Smooth muscle cell (in vitro differentiated cells): ENCODE results near the gene MYO1C. TPM values are rescaled to one million over a fixed set of nuclear protein-coding genes. Genes with fewer than 3 reads are reported as not detected.

Experiments
- DNase-seq: peaks from one replicate; lab custom pipeline; 2025; ENCODE audit not compliant: unreplicated experiment; lab: John Stamatoyannopoulos, UW
- H2AFZ ChIP-seq: fragments of 200-600 bp; sonication (generic); 2 replicates; pipeline ENCODE4 v1.6.0; 2016; ENCODE audit warnings: antibody characterized with exemption, low read depth, mild to moderate bottlenecking
- H3F3A ChIP-seq: fragments of 200-600 bp; sonication (generic); 2 replicates; pipeline ENCODE4 v1.6.0; 2017; ENCODE audit warnings: antibody characterized with exemption, low read depth
- H3K27ac ChIP-seq: fragments of 200-600 bp; sonication (generic); 2 replicates; pipeline ENCODE4 v1.5.1; 2016; ENCODE audit warnings: low read depth, mild to moderate bottlenecking
- H3K27me3 ChIP-seq: fragments of 200-600 bp; sonication (generic); 2 replicates; pipeline ENCODE4 v1.6.1; 2016; ENCODE audit warnings: low read depth, mild to moderate bottlenecking
- H3K36me3 ChIP-seq: fragments of 200-600 bp; sonication (generic); 2 replicates; pipeline ENCODE4 v1.5.1; 2016; ENCODE audit warnings: low read depth
- H3K4me1 ChIP-seq: fragments of 200-600 bp; sonication (generic); 2 replicates; pipeline ENCODE4 v1.5.1; 2016; ENCODE audit warnings: low read depth
- H3K4me2 ChIP-seq: fragments of 200-600 bp; sonication (generic); 2 replicates; pipeline ENCODE4 v1.6.0; 2016; ENCODE audit warnings: mild to moderate bottlenecking
- H3K4me3 ChIP-seq: fragments of 200-600 bp; sonication (generic); 2 replicates; pipeline ENCODE4 v1.5.1; 2016; ENCODE audit warnings: mild to moderate bottlenecking
- H3K79me2 ChIP-seq: fragments of 200-600 bp; sonication (generic); 2 replicates; pipeline ENCODE4 v1.6.0; 2016; ENCODE audit warnings: low read depth, mild to moderate bottlenecking
- H3K9ac ChIP-seq: fragments of 200-600 bp; sonication (generic); 2 replicates; pipeline ENCODE4 v1.6.0; 2016; ENCODE audit warnings: low read depth
- H3K9me3 ChIP-seq: fragments of 200-600 bp; sonication (generic); replicated peaks from 2 replicates; pipeline ENCODE4 v1.5.1; 2016; ENCODE audit warnings: low read depth
- H4K20me1 ChIP-seq: fragments of 200-600 bp; sonication (generic); 2 replicates; pipeline ENCODE4 v1.6.0; 2016; ENCODE audit warnings: low read depth
- CTCF ChIP-seq: fragments of 200-600 bp; sonication (generic); IDR thresholded peaks from 2 replicates; pipeline ENCODE4 v1.5.1; 2017; ENCODE audit warnings: borderline replicate concordance, mild to moderate bottlenecking, antibody characterized with exemption; ENCODE audit not compliant: insufficient read depth, poor library complexity, severe bottlenecking
- WGBS: methylation state at CpG from one replicate; pipeline ENCODE4 v1.1.7; 2016; ENCODE audit warnings: low lambda C conversion rate; 5-methylcytosine and 5-hydroxymethylcytosine counted together
- polyA plus RNA-seq: library from polyadenylated mRNA; unstranded; fragments of >200 nt; fragmentation: Nextera tagmentation; extraction: Ambion mirVana; gene quantifications from 2 replicates; pipeline ENCODE4 v1.2.1, GENCODE V29; 2016
- total RNA-seq: library from RNA; depleted of rRNA; stranded (reverse); fragments of >200 nt; gene quantifications from 2 replicates; pipeline ENCODE4 v1.2.3, GENCODE V29; 2014

MYO1C gene
- total and polyA plus RNA-seq, 2 experiments from 2014 or later, result 80.4 to 81.5 TPM

DNA sequence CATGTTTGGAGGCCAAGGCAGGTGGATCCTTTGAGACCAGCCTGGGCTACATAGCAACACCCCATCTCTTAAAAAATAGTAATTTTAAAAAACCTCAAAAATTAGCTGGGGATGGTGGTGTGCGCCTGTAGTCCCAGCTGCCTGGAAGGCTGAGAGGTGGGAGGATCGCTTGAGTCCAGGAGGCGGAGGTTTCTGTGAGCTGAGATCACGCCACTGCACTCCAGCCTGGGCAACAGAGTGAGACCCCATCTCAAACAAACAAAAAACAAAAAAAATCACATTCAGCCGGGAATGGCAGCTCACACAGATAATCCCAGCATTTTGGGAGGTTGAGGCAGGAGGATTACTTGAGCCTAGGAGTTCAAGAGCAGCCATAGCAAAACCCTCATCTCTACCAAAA is 76.1 kb downstream of the MYO1C start:
- no peak overlapping the region for H2AFZ ChIP-seq
- DNase-seq, result no peak
- no peak for TF ChIP-seq CTCF
- peaks cover 8% of the 10 kb centered on the region for H3K36me3 ChIP-seq
- H3K9ac ChIP-seq, result no peak overlapping the region
- H3K4me1 ChIP-seq, result no peaks in the 10 kb centered on the region
- no peaks in the 10 kb centered on the region for H3K9me3 ChIP-seq
- H4K20me1 ChIP-seq, result peaks cover 17% of the 10 kb centered on the region
- 98% methylated on average over 5 of the region's 5 CpGs for WGBS
- H3K4me3 ChIP-seq, result no peak overlapping the region
- H3K4me2 ChIP-seq, result no peak overlapping the region
- H3K79me2 ChIP-seq, result peaks cover 8% of the 10 kb centered on the region
- no peak overlapping the region for H3K27ac ChIP-seq
- peaks cover 8% of the 10 kb centered on the region for H3F3A ChIP-seq
- H3K27me3 ChIP-seq, result no peaks in the 10 kb centered on the region

- H3K36me3 ChIP-seq, result no peaks in the 10 kb centered on the region
- no peaks in the 10 kb centered on the region for H3K79me2 ChIP-seq
- H3K4me3 ChIP-seq, result no peak overlapping the region
- DNase-seq, result no peak
- TF ChIP-seq CTCF, result no peak
- WGBS, result 91% methylated on average over 10 of the region's 10 CpGs
- H3K9ac ChIP-seq, result no peak overlapping the region
- H3K4me2 ChIP-seq, result no peak overlapping the region
- peaks cover under 1% of the 10 kb centered on the region for H4K20me1 ChIP-seq
- peaks cover 8% of the 10 kb centered on the region for H3F3A ChIP-seq
- no peaks in the 10 kb centered on the region for H3K4me1 ChIP-seq
- H2AFZ ChIP-seq, result no peak overlapping the region
- H3K27ac ChIP-seq, result no peak overlapping the region
- no peaks in the 10 kb centered on the region for H3K27me3 ChIP-seq
- no peaks in the 10 kb centered on the region for H3K9me3 ChIP-seq
These were observed 77.9 kb downstream of the MYO1C start for GRCh38 chr17:1414634-1415033.

Other genes starting within 250 kb of the MYO1C start
- not detected in 2 replicates for gene BHLHA9, start 222.2 kb downstream of the MYO1C start, total RNA-seq
- gene BHLHA9, start 222.2 kb downstream of the MYO1C start, polyA plus RNA-seq, result not detected in 2 replicates
- gene TRARG1, start 213.0 kb downstream of the MYO1C start, total RNA-seq, result not detected in 2 replicates
- 0.09 TPM in 1 of 2 replicates, not detected in the other for gene TRARG1, start 213.0 kb downstream of the MYO1C start, polyA plus RNA-seq
- 586 and 662 TPM in 2 replicates for gene YWHAE, start 92.5 kb downstream of the MYO1C start, total RNA-seq
- gene YWHAE, start 92.5 kb downstream of the MYO1C start, polyA plus RNA-seq, result 383 and 429 TPM in 2 replicates
- 49.7 and 64.5 TPM in 2 replicates for gene CRK, start 36.5 kb downstream of the MYO1C start, total RNA-seq
- gene CRK, start 36.5 kb downstream of the MYO1C start, polyA plus RNA-seq, result 56.8 and 69.4 TPM in 2 replicates
- 12.6 and 32.3 TPM in 2 replicates for gene INPP5K, start 23.9 kb upstream of the MYO1C start, total RNA-seq
- 9.6 and 19.7 TPM in 2 replicates for gene INPP5K, start 23.9 kb upstream of the MYO1C start, polyA plus RNA-seq
- 14.4 and 26.9 TPM in 2 replicates for gene PITPNA, start 70.1 kb upstream of the MYO1C start, total RNA-seq
- 42.7 and 47.2 TPM in 2 replicates for gene PITPNA, start 70.1 kb upstream of the MYO1C start, polyA plus RNA-seq
- 3.8 and 4.4 TPM in 2 replicates for gene SLC43A2, start 136.1 kb upstream of the MYO1C start, total RNA-seq
- gene SLC43A2, start 136.1 kb upstream of the MYO1C start, polyA plus RNA-seq, result 5.3 and 7.1 TPM in 2 replicates
- 0.45 and 0.63 TPM in 2 replicates for gene SCARF1, start 153.0 kb upstream of the MYO1C start, total RNA-seq
- gene SCARF1, start 153.0 kb upstream of the MYO1C start, polyA plus RNA-seq, result 0.11 and 0.65 TPM in 2 replicates
- 5.1 and 8.4 TPM in 2 replicates for gene RILP, start 157.2 kb upstream of the MYO1C start, total RNA-seq
- gene RILP, start 157.2 kb upstream of the MYO1C start, polyA plus RNA-seq, result 7.4 and 7.7 TPM in 2 replicates
- 99.7 and 111 TPM in 2 replicates for gene PRPF8, start 192.2 kb upstream of the MYO1C start, total RNA-seq
- gene PRPF8, start 192.2 kb upstream of the MYO1C start, polyA plus RNA-seq, result 129 and 135 TPM in 2 replicates
- gene TLCD2, start 217.7 kb upstream of the MYO1C start, total RNA-seq, result 2.5 and 3.4 TPM in 2 replicates
- gene TLCD2, start 217.7 kb upstream of the MYO1C start, polyA plus RNA-seq, result 1.9 and 3.6 TPM in 2 replicates
- gene WDR81, start 232.0 kb upstream of the MYO1C start, total RNA-seq, result 5.6 and 5.7 TPM in 2 replicates
- gene WDR81, start 232.0 kb upstream of the MYO1C start, polyA plus RNA-seq, result 9.7 TPM in 2 replicates